ENCODE measurements around the gene AGRN.
A peak's percentile ranks its signal among the peaks of the same experiment; 100 is the strongest.

Gene AGRN

GRCh38 chr1:1001057-1001783 is 18.7 kb upstream of the AGRN start:
- no peak for TF ChIP-seq CTCF (IDR thresholded peaks at IDR 0.05; ENCODE audit: insufficient read depth, low read length, poor library complexity, severe bottlenecking)
- peak overlapping the region; percentile 18 for H3K4me3 ChIP-seq (replicated peaks; ENCODE audit: low read depth, low read length)
- DNase-seq (ENCODE audit: extremely low read depth, insufficient read length) = no peak
- peaks cover 3% of the 10 kb centered on the region for H3K27me3 ChIP-seq (replicated peaks; ENCODE audit: control insufficient read depth, insufficient read depth, low read length)
- H3K36me3 ChIP-seq (ENCODE audit: control insufficient read depth, insufficient read depth, low read length) = no peaks in the 10 kb centered on the region; the same call in 1 of the 2 replicates

GRCh38 chr1:1003618-1004419 is 16.1 kb upstream of the AGRN start:
- H3K27me3 ChIP-seq (replicated peaks; ENCODE audit: control insufficient read depth, insufficient read depth, low read length) = peaks cover 3% of the 10 kb centered on the region
- no peak overlapping the region for H3K4me3 ChIP-seq (replicated peaks; ENCODE audit: low read depth, low read length)
- no peak for DNase-seq (ENCODE audit: extremely low read depth, insufficient read length)
- no peak for TF ChIP-seq CTCF (IDR thresholded peaks at IDR 0.05; ENCODE audit: insufficient read depth, low read length, poor library complexity, severe bottlenecking)
- H3K36me3 ChIP-seq (ENCODE audit: control insufficient read depth, insufficient read depth, low read length) = no peaks in the 10 kb centered on the region; the same call in 1 of the 2 replicates

- no peak for DNase-seq (ENCODE audit: extremely low read depth, insufficient read length)
- Histone ChIP-seq H3K36me3 (ENCODE audit: control insufficient read depth, insufficient read depth, low read length) (no peaks in the 10 kb centered on the region; the same call in 1 of the 2 replicates), H3K27me3 (replicated peaks; ENCODE audit: control insufficient read depth, insufficient read depth, low read length) (peaks cover 3% of the 10 kb centered on the region), H3K4me3 (replicated peaks; ENCODE audit: low read depth, low read length) (no peak overlapping the region)
- no peak for TF ChIP-seq CTCF (IDR thresholded peaks at IDR 0.05; ENCODE audit: insufficient read depth, low read length, poor library complexity, severe bottlenecking)
Measured at GRCh38 chr1:1004420-1004779, 15.5 kb upstream of the AGRN start.

GRCh38 chr1:1004780-1005697 is 14.9 kb upstream of the AGRN start:
- Histone ChIP-seq H3K4me3 (replicated peaks; ENCODE audit: low read depth, low read length) (no peak overlapping the region), H3K36me3 (ENCODE audit: control insufficient read depth, insufficient read depth, low read length) (no peaks in the 10 kb centered on the region; the same call in 1 of the 2 replicates), H3K27me3 (replicated peaks; ENCODE audit: control insufficient read depth, insufficient read depth, low read length) (peaks cover 3% of the 10 kb centered on the region)
- no peak for TF ChIP-seq CTCF (IDR thresholded peaks at IDR 0.05; ENCODE audit: insufficient read depth, low read length, poor library complexity, severe bottlenecking)
- no peak for DNase-seq (ENCODE audit: extremely low read depth, insufficient read length)

GRCh38 chr1:1005774-1006304 is 14.1 kb upstream of the AGRN start:
- H3K27me3 ChIP-seq (replicated peaks; ENCODE audit: control insufficient read depth, insufficient read depth, low read length) = peaks cover 3% of the 10 kb centered on the region
- no peak overlapping the region for H3K4me3 ChIP-seq (replicated peaks; ENCODE audit: low read depth, low read length)
- DNase-seq (ENCODE audit: extremely low read depth, insufficient read length) = no peak
- TF ChIP-seq CTCF (IDR thresholded peaks at IDR 0.05; ENCODE audit: insufficient read depth, low read length, poor library complexity, severe bottlenecking) = no peak
- H3K36me3 ChIP-seq (ENCODE audit: control insufficient read depth, insufficient read depth, low read length) = no peaks in the 10 kb centered on the region; the same call in 1 of the 2 replicates

Measured in GM06990 (cell line).